Measurements from ENCODE around the gene VPS4B.

GRCh38 chr18:63427558-63427957 lies 5.3 kb upstream of the VPS4B start:
- TF ChIP-seq, protein P1, sequence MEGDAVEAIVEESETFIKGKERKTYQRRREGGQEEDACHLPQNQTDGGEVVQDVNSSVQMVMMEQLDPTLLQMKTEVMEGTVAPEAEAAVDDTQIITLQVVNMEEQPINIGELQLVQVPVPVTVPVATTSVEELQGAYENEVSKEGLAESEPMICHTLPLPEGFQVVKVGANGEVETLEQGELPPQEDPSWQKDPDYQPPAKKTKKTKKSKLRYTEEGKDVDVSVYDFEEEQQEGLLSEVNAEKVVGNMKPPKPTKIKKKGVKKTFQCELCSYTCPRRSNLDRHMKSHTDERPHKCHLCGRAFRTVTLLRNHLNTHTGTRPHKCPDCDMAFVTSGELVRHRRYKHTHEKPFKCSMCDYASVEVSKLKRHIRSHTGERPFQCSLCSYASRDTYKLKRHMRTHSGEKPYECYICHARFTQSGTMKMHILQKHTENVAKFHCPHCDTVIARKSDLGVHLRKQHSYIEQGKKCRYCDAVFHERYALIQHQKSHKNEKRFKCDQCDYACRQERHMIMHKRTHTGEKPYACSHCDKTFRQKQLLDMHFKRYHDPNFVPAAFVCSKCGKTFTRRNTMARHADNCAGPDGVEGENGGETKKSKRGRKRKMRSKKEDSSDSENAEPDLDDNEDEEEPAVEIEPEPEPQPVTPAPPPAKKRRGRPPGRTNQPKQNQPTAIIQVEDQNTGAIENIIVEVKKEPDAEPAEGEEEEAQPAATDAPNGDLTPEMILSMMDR (tag by site-specific recombination; IDR thresholded peaks at IDR 0.05), result no peak
- TF ChIP-seq PRDM10 (tag by site-specific recombination; IDR thresholded peaks at IDR 0.05) (no peak), ZNF610 (tag by site-specific recombination; IDR thresholded peaks at IDR 0.05; ENCODE audit: borderline replicate concordance) (no peak), ZNF707 (tag by site-specific recombination; IDR thresholded peaks at IDR 0.05) (no peak), ZNF660 (tag by site-specific recombination; IDR thresholded peaks at IDR 0.05) (no peak), SETDB1 (IDR thresholded peaks at IDR 0.05; ENCODE audit: insufficient read length, low read length) (no peak)
- TF ChIP-seq, protein P2, sequence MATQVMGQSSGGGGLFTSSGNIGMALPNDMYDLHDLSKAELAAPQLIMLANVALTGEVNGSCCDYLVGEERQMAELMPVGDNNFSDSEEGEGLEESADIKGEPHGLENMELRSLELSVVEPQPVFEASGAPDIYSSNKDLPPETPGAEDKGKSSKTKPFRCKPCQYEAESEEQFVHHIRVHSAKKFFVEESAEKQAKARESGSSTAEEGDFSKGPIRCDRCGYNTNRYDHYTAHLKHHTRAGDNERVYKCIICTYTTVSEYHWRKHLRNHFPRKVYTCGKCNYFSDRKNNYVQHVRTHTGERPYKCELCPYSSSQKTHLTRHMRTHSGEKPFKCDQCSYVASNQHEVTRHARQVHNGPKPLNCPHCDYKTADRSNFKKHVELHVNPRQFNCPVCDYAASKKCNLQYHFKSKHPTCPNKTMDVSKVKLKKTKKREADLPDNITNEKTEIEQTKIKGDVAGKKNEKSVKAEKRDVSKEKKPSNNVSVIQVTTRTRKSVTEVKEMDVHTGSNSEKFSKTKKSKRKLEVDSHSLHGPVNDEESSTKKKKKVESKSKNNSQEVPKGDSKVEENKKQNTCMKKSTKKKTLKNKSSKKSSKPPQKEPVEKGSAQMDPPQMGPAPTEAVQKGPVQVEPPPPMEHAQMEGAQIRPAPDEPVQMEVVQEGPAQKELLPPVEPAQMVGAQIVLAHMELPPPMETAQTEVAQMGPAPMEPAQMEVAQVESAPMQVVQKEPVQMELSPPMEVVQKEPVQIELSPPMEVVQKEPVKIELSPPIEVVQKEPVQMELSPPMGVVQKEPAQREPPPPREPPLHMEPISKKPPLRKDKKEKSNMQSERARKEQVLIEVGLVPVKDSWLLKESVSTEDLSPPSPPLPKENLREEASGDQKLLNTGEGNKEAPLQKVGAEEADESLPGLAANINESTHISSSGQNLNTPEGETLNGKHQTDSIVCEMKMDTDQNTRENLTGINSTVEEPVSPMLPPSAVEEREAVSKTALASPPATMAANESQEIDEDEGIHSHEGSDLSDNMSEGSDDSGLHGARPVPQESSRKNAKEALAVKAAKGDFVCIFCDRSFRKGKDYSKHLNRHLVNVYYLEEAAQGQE (tag by site-specific recombination; IDR thresholded peaks at IDR 0.05), result no peak
- TF ChIP-seq, protein P3, sequence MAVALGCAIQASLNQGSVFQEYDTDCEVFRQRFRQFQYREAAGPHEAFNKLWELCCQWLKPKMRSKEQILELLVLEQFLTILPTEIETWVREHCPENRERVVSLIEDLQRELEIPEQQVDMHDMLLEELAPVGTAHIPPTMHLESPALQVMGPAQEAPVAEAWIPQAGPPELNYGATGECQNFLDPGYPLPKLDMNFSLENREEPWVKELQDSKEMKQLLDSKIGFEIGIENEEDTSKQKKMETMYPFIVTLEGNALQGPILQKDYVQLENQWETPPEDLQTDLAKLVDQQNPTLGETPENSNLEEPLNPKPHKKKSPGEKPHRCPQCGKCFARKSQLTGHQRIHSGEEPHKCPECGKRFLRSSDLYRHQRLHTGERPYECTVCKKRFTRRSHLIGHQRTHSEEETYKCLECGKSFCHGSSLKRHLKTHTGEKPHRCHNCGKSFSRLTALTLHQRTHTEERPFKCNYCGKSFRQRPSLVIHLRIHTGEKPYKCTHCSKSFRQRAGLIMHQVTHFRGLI (tag by site-specific recombination; IDR thresholded peaks at IDR 0.05), result no peak

Measured in HEK293 (cell line).